A549 (cell line): ENCODE data around the gene TMPRSS6.

Experiments used
- CEBPB ChIP-seq, 2 experiments: fragments of >200 bp in 1 of 2; sonication (Bioruptor Twin) in 1 of 2; formaldehyde crosslinking in 1 of 2; IDR thresholded peaks; 2 replicates each; pipeline ENCODE4 v1.6.1; 2012 to 2016
- CHD2 ChIP-seq: fragments of 150-350 bp; IDR thresholded peaks from 2 replicates; pipeline ENCODE4 v1.6.1; 2014; ENCODE audit warnings: low read length; ENCODE audit not compliant: partially characterized antibody
- CTCF ChIP-seq: fragments of >200 bp; sonication (Bioruptor Twin); formaldehyde crosslinking; IDR thresholded peaks from 3 replicates; pipeline ENCODE4 v1.5.1; 2016
- EP300 ChIP-seq, 2 experiments: fragments of >200 bp; sonication (Bioruptor Twin); formaldehyde crosslinking; IDR thresholded peaks; 2 replicates in 1 of 2; 3 replicates in 1 of 2; pipeline ENCODE4 v1.6.1; 2016 to 2017
- JUN ChIP-seq, 2 experiments: fragments of >200 bp; sonication (Bioruptor Twin); formaldehyde crosslinking; IDR thresholded peaks; 2 replicates in 1 of 2; 3 replicates in 1 of 2; pipeline ENCODE4 v1.6.1; 2016 to 2017
- POLR2A ChIP-seq: IDR thresholded peaks from 2 replicates; pipeline ENCODE4 v1.6.1; 2012; ENCODE audit warnings: mild to moderate bottlenecking, low read length
- RFX5 ChIP-seq: fragments of 450-650 bp; IDR thresholded peaks from 2 replicates; pipeline ENCODE4 v1.7.1; 2014; ENCODE audit warnings: antibody characterized with exemption, mild to moderate bottlenecking, moderate library complexity
- ZC3H11A ChIP-seq: fragments of 450-650 bp; IDR thresholded peaks from 2 replicates; pipeline ENCODE4 v1.6.1; 2014; ENCODE audit warnings: antibody characterized with exemption, mild to moderate bottlenecking

- TF ChIP-seq RFX5 (no peak), ZC3H11A (no peak), POLR2A (no peak), EP300 (IDR thresholded peaks at IDR 0.05) (no peak), CTCF (no peak), CEBPB (IDR thresholded peaks at IDR 0.05) (no peak), JUN (IDR thresholded peaks at IDR 0.05) (no peak), CHD2 (no peak)
Measured at GRCh38 chr22:37139762-37140161, 30.2 kb upstream of the TMPRSS6 start.
